ENCODE data around the gene DIRAS1.

GRCh38 chr19:2766594-2767372 lies 45.6 kb upstream of the DIRAS1 start:
- TF ChIP-seq CTCF (IDR thresholded peaks at IDR 0.05) = no peak
- TF ChIP-seq POLR2A (IDR thresholded peaks at IDR 0.05) = no peak
